ENCODE measurements around the gene STK4.
"Not testable (repeated sequence)": the region's sequence is repeated elsewhere in the genome, so short reads cannot be mapped to it uniquely, and the experiment has no call there.

STK4 gene

GRCh38 chr20:45053430-45054351, 87.4 kb downstream of the STK4 start:
- no peak for DNase-seq (ENCODE audit: low spot score)

GRCh38 chr20:45055056-45055455, 88.7 kb downstream of the STK4 start:
- DNase-seq (ENCODE audit: low spot score) = no peak

GRCh38 chr20:45056473-45057173, 90.3 kb downstream of the STK4 start:
- DNase-seq (ENCODE audit: low spot score) = no peak

- DNase-seq (ENCODE audit: low spot score) = no peak
Measured at GRCh38 chr20:45058168-45058850, 92.0 kb downstream of the STK4 start.

- DNase-seq (ENCODE audit: low spot score) = no peak
Measured at GRCh38 chr20:45059022-45059728, 92.9 kb downstream of the STK4 start.

- DNase-seq (ENCODE audit: low spot score) = no peak
Measured at GRCh38 chr20:45060294-45060693, 94.0 kb downstream of the STK4 start.

GRCh38 chr20:45061244-45061643, 94.9 kb downstream of the STK4 start:
- DNase-seq (ENCODE audit: low spot score) = peak; percentile 80

GRCh38 chr20:45063107-45063506, 96.8 kb downstream of the STK4 start:
- not testable (repeated sequence) for DNase-seq (ENCODE audit: low spot score)

- no peak for DNase-seq (ENCODE audit: low spot score)
Measured at GRCh38 chr20:45064812-45065211, 98.5 kb downstream of the STK4 start.

GRCh38 chr20:45066372-45066771, 100.1 kb downstream of the STK4 start:
- DNase-seq (ENCODE audit: low spot score) = no peak

GRCh38 chr20:45067087-45067486, 100.8 kb downstream of the STK4 start:
- no peak for DNase-seq (ENCODE audit: low spot score)

GRCh38 chr20:45067558-45067957, 101.2 kb downstream of the STK4 start:
- peak; percentile 31 for DNase-seq (ENCODE audit: low spot score)

GRCh38 chr20:45069261-45069660, 102.9 kb downstream of the STK4 start:
- no peak for DNase-seq (ENCODE audit: low spot score)

GRCh38 chr20:45070932-45071632, 104.8 kb downstream of the STK4 start:
- DNase-seq (ENCODE audit: low spot score) = no peak

- no peak for DNase-seq (ENCODE audit: low spot score)
Measured at GRCh38 chr20:45072066-45072465, 105.8 kb downstream of the STK4 start.

GRCh38 chr20:45073221-45073620, 106.9 kb downstream of the STK4 start:
- no peak for DNase-seq (ENCODE audit: low spot score)

- no peak for DNase-seq (ENCODE audit: low spot score)
Measured at GRCh38 chr20:45077559-45077958, 111.2 kb downstream of the STK4 start.

- DNase-seq (ENCODE audit: low spot score) = no peak
Measured at GRCh38 chr20:45080867-45081624, 114.7 kb downstream of the STK4 start.

GRCh38 chr20:45082468-45082867, 116.2 kb downstream of the STK4 start:
- DNase-seq (ENCODE audit: low spot score) = no peak

- no peak for DNase-seq (ENCODE audit: low spot score)
Measured at GRCh38 chr20:45083127-45083526, 116.8 kb downstream of the STK4 start.

GRCh38 chr20:45085289-45085688, 119.0 kb downstream of the STK4 start:
- no peak for DNase-seq (ENCODE audit: low spot score)

Data from AG08395 (cell line).